Smooth muscle cell (in vitro differentiated cells): Measurements from ENCODE around the gene CHRNA4. TPM values are rescaled to one million over a fixed set of nuclear protein-coding genes. Genes with fewer than 3 reads are reported as not detected.

Experiments used
- DNase-seq: peaks from one replicate; lab custom pipeline; 2025; ENCODE audit not compliant: unreplicated experiment; lab: John Stamatoyannopoulos, UW
- H2AFZ ChIP-seq: fragments of 200-600 bp; sonication (generic); 2 replicates; pipeline ENCODE4 v1.6.0; 2016; ENCODE audit warnings: antibody characterized with exemption, low read depth, mild to moderate bottlenecking
- H3F3A ChIP-seq: fragments of 200-600 bp; sonication (generic); 2 replicates; pipeline ENCODE4 v1.6.0; 2017; ENCODE audit warnings: antibody characterized with exemption, low read depth
- H3K27ac ChIP-seq: fragments of 200-600 bp; sonication (generic); 2 replicates; pipeline ENCODE4 v1.5.1; 2016; ENCODE audit warnings: low read depth, mild to moderate bottlenecking
- H3K27me3 ChIP-seq: fragments of 200-600 bp; sonication (generic); 2 replicates; pipeline ENCODE4 v1.6.1; 2016; ENCODE audit warnings: low read depth, mild to moderate bottlenecking
- H3K36me3 ChIP-seq: fragments of 200-600 bp; sonication (generic); 2 replicates; pipeline ENCODE4 v1.5.1; 2016; ENCODE audit warnings: low read depth
- H3K4me1 ChIP-seq: fragments of 200-600 bp; sonication (generic); 2 replicates; pipeline ENCODE4 v1.5.1; 2016; ENCODE audit warnings: low read depth
- H3K4me2 ChIP-seq: fragments of 200-600 bp; sonication (generic); 2 replicates; pipeline ENCODE4 v1.6.0; 2016; ENCODE audit warnings: mild to moderate bottlenecking
- H3K4me3 ChIP-seq: fragments of 200-600 bp; sonication (generic); 2 replicates; pipeline ENCODE4 v1.5.1; 2016; ENCODE audit warnings: mild to moderate bottlenecking
- H3K79me2 ChIP-seq: fragments of 200-600 bp; sonication (generic); 2 replicates; pipeline ENCODE4 v1.6.0; 2016; ENCODE audit warnings: low read depth, mild to moderate bottlenecking
- H3K9ac ChIP-seq: fragments of 200-600 bp; sonication (generic); 2 replicates; pipeline ENCODE4 v1.6.0; 2016; ENCODE audit warnings: low read depth
- H3K9me3 ChIP-seq: fragments of 200-600 bp; sonication (generic); replicated peaks from 2 replicates; pipeline ENCODE4 v1.5.1; 2016; ENCODE audit warnings: low read depth
- H4K20me1 ChIP-seq: fragments of 200-600 bp; sonication (generic); 2 replicates; pipeline ENCODE4 v1.6.0; 2016; ENCODE audit warnings: low read depth
- CTCF ChIP-seq: fragments of 200-600 bp; sonication (generic); IDR thresholded peaks from 2 replicates; pipeline ENCODE4 v1.5.1; 2017; ENCODE audit warnings: borderline replicate concordance, mild to moderate bottlenecking, antibody characterized with exemption; ENCODE audit not compliant: insufficient read depth, poor library complexity, severe bottlenecking
- WGBS: methylation state at CpG from one replicate; pipeline ENCODE4 v1.1.7; 2016; ENCODE audit warnings: low lambda C conversion rate; 5-methylcytosine and 5-hydroxymethylcytosine counted together
- polyA plus RNA-seq: library from polyadenylated mRNA; unstranded; fragments of >200 nt; fragmentation: Nextera tagmentation; extraction: Ambion mirVana; gene quantifications from 2 replicates; pipeline ENCODE4 v1.2.1, GENCODE V29; 2016
- total RNA-seq: library from RNA; depleted of rRNA; stranded (reverse); fragments of >200 nt; gene quantifications from 2 replicates; pipeline ENCODE4 v1.2.3, GENCODE V29; 2014

The CHRNA4 gene
- total and polyA plus RNA-seq, 2 experiments from 2014 or later: 0.03 TPM; not detected in 1

- Histone ChIP-seq H3K27ac (no peak overlapping the region), H4K20me1 (no peaks in the 10 kb centered on the region), H3K9me3 (no peaks in the 10 kb centered on the region), H3K9ac (no peak overlapping the region), H2AFZ (no peak overlapping the region), H3F3A (no peaks in the 10 kb centered on the region), H3K27me3 (no peaks in the 10 kb centered on the region), H3K79me2 (no peaks in the 10 kb centered on the region), H3K4me2 (no peak overlapping the region), H3K4me1 (no peaks in the 10 kb centered on the region), H3K4me3 (no peak overlapping the region), H3K36me3 (no peaks in the 10 kb centered on the region)
- no peak for DNase-seq
- 87% methylated on average over 14 of the region's 18 CpGs for WGBS
- TF ChIP-seq CTCF: no peak
Measured at GRCh38 chr20:63311833-63312243, 49.3 kb downstream of the CHRNA4 start.

DNA sequence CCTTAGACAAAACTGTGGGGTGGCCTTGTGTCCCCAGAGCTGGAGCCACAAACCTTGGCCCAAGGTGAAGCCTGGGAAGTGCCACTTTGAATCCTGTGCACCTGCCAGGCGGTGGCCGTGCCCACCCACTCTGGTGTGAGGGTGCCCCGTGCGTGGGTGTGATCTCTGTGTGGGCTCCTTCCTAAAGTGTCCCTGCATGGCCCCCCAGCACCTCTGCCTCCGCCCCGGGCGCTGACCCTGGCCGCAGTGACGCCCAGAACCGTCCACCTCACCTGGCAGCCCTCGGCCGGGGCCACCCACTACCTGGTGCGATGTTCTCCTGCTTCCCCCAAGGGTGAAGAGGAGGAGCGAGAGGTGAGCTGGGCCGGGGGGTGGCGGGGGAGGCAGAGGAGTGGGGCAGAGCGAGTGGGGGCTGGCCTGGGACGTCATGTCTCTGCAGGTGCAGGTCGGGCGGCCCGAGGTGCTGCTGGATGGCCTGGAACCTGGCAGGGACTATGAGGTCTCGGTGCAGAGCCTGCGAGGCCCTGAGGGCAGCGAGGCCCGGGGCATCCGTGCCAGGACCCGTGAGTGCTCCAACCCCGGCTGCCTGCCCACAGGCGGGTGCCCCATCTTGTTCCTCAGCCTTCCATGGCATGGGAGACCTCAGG lies 49.8 kb downstream of the CHRNA4 start:
- no peak overlapping the region for H3K4me3 ChIP-seq
- no peaks in the 10 kb centered on the region for H4K20me1 ChIP-seq
- no peaks in the 10 kb centered on the region for H3K4me1 ChIP-seq
- DNase-seq: no peak
- H3K27me3 ChIP-seq: no peaks in the 10 kb centered on the region
- H3F3A ChIP-seq: no peaks in the 10 kb centered on the region
- H3K79me2 ChIP-seq: no peaks in the 10 kb centered on the region
- H3K36me3 ChIP-seq: no peaks in the 10 kb centered on the region
- H3K4me2 ChIP-seq: no peak overlapping the region
- no peaks in the 10 kb centered on the region for H3K9me3 ChIP-seq
- no peak overlapping the region for H2AFZ ChIP-seq
- H3K27ac ChIP-seq: no peak overlapping the region
- no peak for TF ChIP-seq CTCF
- WGBS: 96% methylated on average over 15 of the region's 29 CpGs
- H3K9ac ChIP-seq: no peak overlapping the region

- no peak for DNase-seq
- Histone ChIP-seq H2AFZ (no peak overlapping the region), H4K20me1 (no peaks in the 10 kb centered on the region), H3K27me3 (no peaks in the 10 kb centered on the region), H3K27ac (no peak overlapping the region), H3K9me3 (no peaks in the 10 kb centered on the region), H3F3A (no peaks in the 10 kb centered on the region), H3K4me3 (no peak overlapping the region), H3K36me3 (no peaks in the 10 kb centered on the region), H3K4me2 (no peak overlapping the region), H3K9ac (no peak overlapping the region), H3K4me1 (no peaks in the 10 kb centered on the region), H3K79me2 (no peaks in the 10 kb centered on the region)
- TF ChIP-seq CTCF: no peak
- WGBS: 84% methylated on average over 12 of the region's 20 CpGs
Measured at GRCh38 chr20:63310265-63310991, 50.7 kb downstream of the CHRNA4 start.
